Common myeloid progenitor, CD34-positive (primary cell): ENCODE results near the gene LEO1.

ENCODE experiments used
- CTCF ChIA-PET: fragments of 350-600 bp; sonication (Branson Sonifier 250); formaldehyde crosslinking; loops from one replicate; lab custom pipeline; 2021; ENCODE audit warnings: antibody characterized with exemption; lab: Charles Lee
- POLR2A ChIA-PET: fragments of 350-600 bp; sonication (Branson Sonifier 250); formaldehyde crosslinking; loops from one replicate; lab custom pipeline; 2021; ENCODE audit warnings: antibody characterized with exemption; lab: Charles Lee
- DNase-seq, 3 donors: peaks; one replicate each; pipeline versions ENCODE4 v3.0.0 to v3.0.0-alpha.2; 2013
- H3K27ac ChIP-seq, 2 experiments: 1 replicate in 1 of 2; 2 replicates in 1 of 2; pipeline ENCODE4 v1.7.0; 2013; ENCODE audit warnings: inconsistent platforms in 2 of 2, low read length in 2 of 2, mild to moderate bottlenecking in 2 of 2, low read depth in 1 of 2, moderate library complexity in 1 of 2; ENCODE audit not compliant: severe bottlenecking in 2 of 2, insufficient read depth in 1 of 2, poor library complexity in 1 of 2
- H3K27me3 ChIP-seq, 5 experiments: replicated peaks in 2 of 5; 1 replicate in 3 of 5; 2 replicates in 2 of 5; pipeline versions ENCODE4 v1.6.1 to v1.7.0; 2013; ENCODE audit warnings: low read length in 4 of 5, mild to moderate bottlenecking in 2 of 5, moderate library complexity in 2 of 5, inconsistent platforms in 1 of 5; ENCODE audit not compliant: insufficient read depth in 5 of 5, control insufficient read depth in 4 of 5
- H3K36me3 ChIP-seq, 4 experiments: 1 replicate in 2 of 4; 2 replicates in 2 of 4; pipeline versions ENCODE4 v1.6.1 to v1.7.0; 2013; ENCODE audit warnings: low read length in 3 of 4, control low read depth in 1 of 4, mild to moderate bottlenecking in 1 of 4; ENCODE audit not compliant: control insufficient read depth in 4 of 4, insufficient read depth in 4 of 4
- H3K4me1 ChIP-seq, 4 experiments: 1 replicate in 3 of 4; 2 replicates in 1 of 4; pipeline versions ENCODE4 v1.6.1 to v1.7.1; 2013; ENCODE audit warnings: low read length in 3 of 4, mild to moderate bottlenecking in 3 of 4, control low read depth in 1 of 4, inconsistent platforms in 1 of 4, moderate library complexity in 1 of 4; ENCODE audit not compliant: control insufficient read depth in 4 of 4, insufficient read depth in 4 of 4; ENCODE audit errors: control extremely low read depth in 1 of 4
- H3K4me3 ChIP-seq, 7 experiments: 1 replicate in 4 of 7; 2 replicates in 3 of 7; pipeline versions ENCODE4 v1.5.1 to v1.7.0; 2013; ENCODE audit warnings: mild to moderate bottlenecking in 7 of 7, low read length in 6 of 7, moderate library complexity in 6 of 7, inconsistent platforms in 2 of 7, low read depth in 2 of 7, control low read depth in 1 of 7; ENCODE audit not compliant: insufficient read depth in 4 of 7, control insufficient read depth in 1 of 7; ENCODE audit errors: extremely low read depth in 1 of 7
- H3K9me3 ChIP-seq, 5 experiments: 1 replicate in 4 of 5; 2 replicates in 1 of 5; pipeline versions ENCODE4 v1.6.1 to v1.7.1; 2013; ENCODE audit warnings: low read length in 4 of 5, mild to moderate bottlenecking in 2 of 5, inconsistent platforms in 1 of 5, low read depth in 1 of 5, moderate library complexity in 1 of 5; ENCODE audit not compliant: control insufficient read depth in 4 of 5, insufficient read depth in 2 of 5; ENCODE audit errors: control extremely low read depth in 1 of 5
- WGBS: methylation state at CpG from one replicate; pipeline ENCODE4 v1.1.5; 2013; ENCODE audit not compliant: insufficient coverage; 5-methylcytosine and 5-hydroxymethylcytosine counted together

LEO1 gene

DNA sequence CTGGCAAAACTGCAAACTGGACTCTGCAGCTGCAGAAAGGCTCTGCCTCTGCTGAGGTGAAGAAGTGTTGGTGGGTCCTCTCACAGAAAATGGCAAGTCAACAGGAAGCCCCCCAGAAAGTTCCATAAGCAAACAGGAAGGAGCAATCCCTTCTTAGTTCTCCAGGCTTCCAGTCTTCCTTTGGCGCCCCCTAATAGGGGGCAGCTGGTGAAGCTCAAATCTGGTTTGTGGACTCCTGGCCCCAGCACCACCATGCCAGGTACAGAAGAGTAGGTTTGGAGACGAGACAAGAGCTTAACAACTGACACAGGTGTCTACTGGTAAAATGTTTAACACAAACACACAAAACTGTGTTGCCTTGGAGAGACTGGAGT is 35.5 kb downstream of the LEO1 start:
- no peaks in the 10 kb centered on the region for H3K27me3 ChIP-seq
- H3K9me3 ChIP-seq: no peaks in the 10 kb centered on the region
- H3K36me3 ChIP-seq: peaks cover 8 to 33% (median 21%) of the 10 kb centered on the region in 4 experiments
- H3K27ac ChIP-seq: no peak overlapping the region
- POLR2A ChIA-PET: no interaction called here
- H3K4me3 ChIP-seq: no peak overlapping the region
- no peaks in the 10 kb centered on the region for H3K4me1 ChIP-seq
- DNase-seq: no peak
- CTCF ChIA-PET: no interaction called here
- WGBS: 100% methylated on average over 2 of the region's 2 CpGs

DNA sequence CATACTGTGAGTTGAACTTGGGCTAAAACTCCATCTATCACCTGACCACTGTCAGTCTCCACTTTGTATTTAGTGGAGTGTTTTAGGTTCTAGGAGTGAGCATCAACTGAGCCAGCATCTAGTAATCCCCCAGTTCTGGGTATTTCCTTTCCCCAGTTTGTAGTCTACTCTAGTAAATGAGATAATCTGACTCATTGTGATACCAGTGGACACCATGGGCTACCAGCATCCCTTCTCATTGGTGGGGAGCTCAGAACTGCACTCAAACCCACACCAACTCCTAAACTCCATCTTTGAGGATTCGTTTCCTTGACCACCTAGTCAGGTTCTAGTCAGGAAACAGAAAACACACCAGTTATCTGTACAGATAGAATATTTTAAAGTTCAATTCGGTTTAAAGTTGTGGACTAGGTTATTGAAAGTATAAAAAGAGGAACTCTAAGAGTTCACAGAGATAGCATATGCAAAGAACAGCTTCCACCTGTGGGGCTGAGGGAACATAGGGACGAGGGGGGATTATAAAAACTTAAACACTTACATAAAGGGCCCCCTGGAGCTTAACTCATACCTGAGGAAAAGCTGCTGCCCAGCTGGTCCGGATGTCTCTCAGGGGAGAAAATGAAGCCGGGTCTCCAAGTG is 36.0 kb downstream of the LEO1 start:
- no peaks in the 10 kb centered on the region for H3K4me1 ChIP-seq
- POLR2A ChIA-PET: no interaction called here
- H3K27ac ChIP-seq: no peak overlapping the region
- H3K27me3 ChIP-seq: no peaks in the 10 kb centered on the region
- no peak overlapping the region for H3K4me3 ChIP-seq
- DNase-seq: no peak
- CTCF ChIA-PET: no interaction called here
- WGBS: 84% methylated on average over 3 of the region's 5 CpGs
- peaks cover 11 to 34% (median 22%) of the 10 kb centered on the region in 4 experiments for H3K36me3 ChIP-seq
- H3K9me3 ChIP-seq: no peaks in the 10 kb centered on the region

GRCh38 chr15:51932161-51932560 is 39.4 kb downstream of the LEO1 start:
- H3K27ac ChIP-seq: no peak overlapping the region
- WGBS: 100% methylated on average over 1 of the region's 1 CpG
- H3K4me3 ChIP-seq: no peak overlapping the region
- no peaks in the 10 kb centered on the region for H3K9me3 ChIP-seq
- peaks cover 4 to 18% (median 11%) of the 10 kb centered on the region in 4 experiments for H3K36me3 ChIP-seq
- DNase-seq: no peak
- H3K4me1 ChIP-seq: no peaks in the 10 kb centered on the region
- POLR2A ChIA-PET: interaction anchor here (0.6 kb wide), 1 partner anchor 302 kb away, joined by 8 read pairs; no protein-coding TSS in a partner anchor
- no peaks in the 10 kb centered on the region for H3K27me3 ChIP-seq
- CTCF ChIA-PET: interaction anchor here (0.7 kb wide), 1 partner anchor 222 kb away, joined by 3 read pairs; no protein-coding TSS in a partner anchor

GRCh38 chr15:51931638-51932037 is 39.9 kb downstream of the LEO1 start:
- Histone ChIP-seq H3K4me1 (no peaks in the 10 kb centered on the region), H3K36me3 (peaks cover 4 to 15% (median 10%) of the 10 kb centered on the region in 4 experiments), H3K4me3 (no peak overlapping the region), H3K27ac (no peak overlapping the region), H3K27me3 (no peaks in the 10 kb centered on the region), H3K9me3 (no peaks in the 10 kb centered on the region)
- no peak for DNase-seq
- CTCF ChIA-PET: interaction anchor here (0.7 kb wide), 1 partner anchor 223 kb away, joined by 3 read pairs; no protein-coding TSS in a partner anchor
- 95% methylated on average over 3 of the region's 4 CpGs for WGBS
- POLR2A ChIA-PET: no interaction called here

GRCh38 chr15:51931016-51931415 is 40.6 kb downstream of the LEO1 start:
- Histone ChIP-seq H3K9me3 (no peaks in the 10 kb centered on the region), H3K27me3 (no peaks in the 10 kb centered on the region), H3K4me1 (no peaks in the 10 kb centered on the region), H3K4me3 (no peak overlapping the region), H3K36me3 (peaks cover 4 to 12% (median 8%) of the 10 kb centered on the region in 4 experiments), H3K27ac (no peak overlapping the region)
- ChIA-PET POLR2A (no interaction called here), CTCF (interaction anchor here (1.5 kb wide), 1 partner anchor 13 kb away, joined by 3 read pairs; no protein-coding TSS in a partner anchor)
- WGBS: 100% methylated on average over 1 of the region's 3 CpGs
- DNase-seq: no peak

DNA sequence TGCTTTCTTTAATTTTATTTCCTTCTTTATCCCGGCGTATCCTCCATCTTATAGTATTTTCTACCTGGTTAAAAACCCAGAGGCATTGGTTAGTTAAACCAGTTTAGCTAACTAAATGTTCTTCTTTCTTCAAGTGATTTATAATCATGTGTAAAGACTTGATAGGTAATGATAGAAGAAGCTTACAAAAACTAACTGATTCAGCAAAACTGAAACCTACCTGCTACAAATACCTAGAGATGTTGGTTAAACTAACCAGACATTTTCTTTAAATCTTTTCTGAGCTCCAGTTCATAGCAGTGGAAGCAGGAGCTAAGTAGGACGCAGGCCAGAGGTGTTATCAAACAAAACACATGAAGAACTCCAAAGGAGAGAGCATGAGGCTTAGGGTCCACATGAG is 44.8 kb downstream of the LEO1 start:
- ChIA-PET CTCF (interaction anchor here (0.7 kb wide), 1 partner anchor 17 kb away, joined by 3 read pairs; no protein-coding TSS in a partner anchor), POLR2A (no interaction called here)
- Histone ChIP-seq H3K4me1 (no peaks in the 10 kb centered on the region), H3K9me3 (no peaks in the 10 kb centered on the region), H3K36me3 (peaks cover 12 to 42% (median 28%) of the 10 kb centered on the region in 4 experiments), H3K4me3 (no peak overlapping the region), H3K27ac (no peak overlapping the region), H3K27me3 (no peaks in the 10 kb centered on the region)
- WGBS: 100% methylated on average over 1 of the region's 3 CpGs
- no peak for DNase-seq
